HG03175 (cell line): ENCODE results near the gene AGAP3.

Experiments used
- ATAC-seq: cut with Tn5 transposase; IDR thresholded peaks from one replicate; pipeline ENCODE4 v1.9.1; 2021; ENCODE audit warnings: mild to moderate bottlenecking, moderate library complexity; ENCODE audit not compliant: unreplicated experiment

Gene AGAP3

GRCh38 chr7:151122796-151123157 is 36.5 kb downstream of the AGAP3 start:
- ATAC-seq: no peak

GRCh38 chr7:151123158-151123821 is 37.0 kb downstream of the AGAP3 start:
- no peak for ATAC-seq

GRCh38 chr7:151123822-151124464 is 37.7 kb downstream of the AGAP3 start:
- peak; percentile 90 for ATAC-seq

GRCh38 chr7:151124481-151124880 is 38.2 kb downstream of the AGAP3 start:
- no peak for ATAC-seq

- no peak for ATAC-seq
Measured at GRCh38 chr7:151124899-151125399, 38.7 kb downstream of the AGAP3 start.

- no peak for ATAC-seq
Measured at GRCh38 chr7:151125470-151125845, 39.2 kb downstream of the AGAP3 start.

- ATAC-seq: no peak
Measured at GRCh38 chr7:151125846-151126481, 39.7 kb downstream of the AGAP3 start.

- ATAC-seq: no peak
Measured at GRCh38 chr7:151126491-151127137, 40.3 kb downstream of the AGAP3 start.

GRCh38 chr7:151128144-151128543 is 41.9 kb downstream of the AGAP3 start:
- ATAC-seq: no peak

- ATAC-seq: no peak
Measured at GRCh38 chr7:151128716-151129115, 42.4 kb downstream of the AGAP3 start.

- ATAC-seq: no peak
Measured at GRCh38 chr7:151129117-151129959, 43.1 kb downstream of the AGAP3 start.

GRCh38 chr7:151129960-151130591 is 43.8 kb downstream of the AGAP3 start:
- no peak for ATAC-seq

GRCh38 chr7:151130741-151131157 is 44.5 kb downstream of the AGAP3 start:
- no peak for ATAC-seq

GRCh38 chr7:151131224-151131591 is 44.9 kb downstream of the AGAP3 start:
- ATAC-seq: no peak

- no peak for ATAC-seq
Measured at GRCh38 chr7:151131592-151132293, 45.5 kb downstream of the AGAP3 start.

- ATAC-seq: no peak
Measured at GRCh38 chr7:151132461-151133205, 46.4 kb downstream of the AGAP3 start.

- ATAC-seq: no peak
Measured at GRCh38 chr7:151133266-151133985, 47.2 kb downstream of the AGAP3 start.

GRCh38 chr7:151133986-151134742 is 47.9 kb downstream of the AGAP3 start:
- ATAC-seq: no peak
